ENCODE data around the gene ZNF768.
"Not testable (repeated sequence)": the region's sequence is repeated elsewhere in the genome, so short reads cannot be mapped to it uniquely, and the experiment has no call there.

The ZNF768 gene

DNA sequence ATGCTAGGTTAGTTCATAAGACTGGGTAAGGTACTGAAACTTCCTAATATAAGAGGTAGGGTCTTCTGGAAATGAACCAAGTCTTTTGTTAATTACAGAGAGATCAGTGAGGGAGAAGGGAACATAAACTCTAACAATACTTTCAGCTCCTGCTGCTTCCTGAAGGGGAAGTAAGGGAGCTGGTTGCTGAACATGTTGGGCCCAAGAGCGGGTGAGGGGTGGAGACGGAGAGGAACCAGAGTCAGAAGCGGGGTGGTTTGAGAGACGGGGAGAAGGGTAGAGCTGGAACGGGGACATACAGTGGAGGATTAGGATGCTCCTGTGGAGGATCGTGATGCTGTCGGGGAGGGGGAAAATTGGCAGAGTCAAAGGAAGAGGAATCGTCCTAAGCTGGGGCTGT, 19.7 kb upstream of the ZNF768 start:
- H3K4me3 ChIP-seq (ENCODE audit: low read length), result no peak overlapping the region
- TF ChIP-seq, protein P1, sequence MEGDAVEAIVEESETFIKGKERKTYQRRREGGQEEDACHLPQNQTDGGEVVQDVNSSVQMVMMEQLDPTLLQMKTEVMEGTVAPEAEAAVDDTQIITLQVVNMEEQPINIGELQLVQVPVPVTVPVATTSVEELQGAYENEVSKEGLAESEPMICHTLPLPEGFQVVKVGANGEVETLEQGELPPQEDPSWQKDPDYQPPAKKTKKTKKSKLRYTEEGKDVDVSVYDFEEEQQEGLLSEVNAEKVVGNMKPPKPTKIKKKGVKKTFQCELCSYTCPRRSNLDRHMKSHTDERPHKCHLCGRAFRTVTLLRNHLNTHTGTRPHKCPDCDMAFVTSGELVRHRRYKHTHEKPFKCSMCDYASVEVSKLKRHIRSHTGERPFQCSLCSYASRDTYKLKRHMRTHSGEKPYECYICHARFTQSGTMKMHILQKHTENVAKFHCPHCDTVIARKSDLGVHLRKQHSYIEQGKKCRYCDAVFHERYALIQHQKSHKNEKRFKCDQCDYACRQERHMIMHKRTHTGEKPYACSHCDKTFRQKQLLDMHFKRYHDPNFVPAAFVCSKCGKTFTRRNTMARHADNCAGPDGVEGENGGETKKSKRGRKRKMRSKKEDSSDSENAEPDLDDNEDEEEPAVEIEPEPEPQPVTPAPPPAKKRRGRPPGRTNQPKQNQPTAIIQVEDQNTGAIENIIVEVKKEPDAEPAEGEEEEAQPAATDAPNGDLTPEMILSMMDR (conservative IDR thresholded peaks at IDR 0.05; ENCODE audit: low read depth, low read length), result no peak
- no peak for DNase-seq (ENCODE audit: low read depth)

DNA sequence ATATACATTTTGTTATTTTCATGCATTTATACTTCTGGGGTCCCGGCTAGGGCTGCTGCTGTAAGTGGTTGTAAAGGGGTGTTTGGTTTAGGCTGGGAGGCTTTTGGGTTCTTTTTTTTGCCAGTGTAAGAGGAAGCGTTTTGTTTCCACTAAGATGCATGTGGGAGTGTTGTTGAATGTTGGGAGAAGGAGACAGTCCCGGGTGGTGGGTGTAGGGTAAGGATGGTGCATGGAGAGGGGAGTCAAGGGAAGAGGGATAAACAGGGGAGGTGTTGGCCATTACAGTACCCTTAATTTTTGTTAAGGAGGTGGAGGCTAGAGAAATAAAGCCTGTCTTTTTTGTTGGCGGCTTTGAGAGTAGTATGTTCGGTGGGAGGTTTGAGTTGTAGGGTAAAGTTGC, 16.7 kb upstream of the ZNF768 start:
- no peak for DNase-seq (ENCODE audit: low read depth)
- H3K4me3 ChIP-seq (ENCODE audit: low read length), result no peak overlapping the region
- TF ChIP-seq, protein P1 (conservative IDR thresholded peaks at IDR 0.05; ENCODE audit: low read depth, low read length), result no peak

DNA sequence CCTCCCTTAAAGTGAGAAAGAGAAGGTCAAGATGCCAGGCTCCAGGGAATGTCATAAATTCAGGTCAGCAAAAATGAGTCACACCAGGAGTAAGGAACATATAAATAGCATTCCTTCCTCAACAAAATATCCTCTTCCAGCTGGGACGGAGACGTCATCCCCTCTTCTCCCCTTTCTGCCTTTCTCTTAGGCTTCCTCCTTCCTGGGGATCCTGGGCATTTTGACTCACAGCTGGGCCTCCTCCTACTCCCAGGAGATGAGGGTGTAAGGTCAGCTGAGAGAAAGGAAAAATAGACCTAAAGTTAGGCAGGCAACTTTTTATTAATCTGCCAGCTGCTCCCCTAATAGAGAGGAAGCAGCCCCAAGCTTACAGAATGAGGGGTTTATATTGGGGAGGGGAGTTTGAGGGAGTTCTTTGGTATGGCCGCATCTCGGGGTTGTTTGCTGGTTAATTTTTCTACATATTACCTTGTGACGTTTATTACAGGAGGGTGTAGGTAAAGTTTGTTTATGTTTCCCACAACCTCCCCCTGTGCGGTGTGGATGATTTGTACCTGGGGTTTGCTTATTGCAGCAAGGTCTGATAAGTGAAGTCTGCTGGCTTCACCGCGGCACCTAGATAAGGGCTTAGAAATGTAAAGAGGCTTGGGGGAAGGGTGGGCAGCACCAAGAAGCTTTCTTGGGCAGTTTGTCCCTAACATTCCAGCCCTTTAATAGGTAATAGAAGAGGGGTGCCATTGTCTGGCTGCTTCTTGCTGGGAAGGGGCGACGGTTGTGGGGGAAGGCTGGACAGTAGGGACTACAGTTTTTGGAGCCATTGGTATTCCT, 15.3 kb upstream of the ZNF768 start:
- TF ChIP-seq, protein P1 (conservative IDR thresholded peaks at IDR 0.05; ENCODE audit: low read depth, low read length), result no peak
- no peak overlapping the region for H3K4me3 ChIP-seq (ENCODE audit: low read length)
- no peak for DNase-seq (ENCODE audit: low read depth)

DNA sequence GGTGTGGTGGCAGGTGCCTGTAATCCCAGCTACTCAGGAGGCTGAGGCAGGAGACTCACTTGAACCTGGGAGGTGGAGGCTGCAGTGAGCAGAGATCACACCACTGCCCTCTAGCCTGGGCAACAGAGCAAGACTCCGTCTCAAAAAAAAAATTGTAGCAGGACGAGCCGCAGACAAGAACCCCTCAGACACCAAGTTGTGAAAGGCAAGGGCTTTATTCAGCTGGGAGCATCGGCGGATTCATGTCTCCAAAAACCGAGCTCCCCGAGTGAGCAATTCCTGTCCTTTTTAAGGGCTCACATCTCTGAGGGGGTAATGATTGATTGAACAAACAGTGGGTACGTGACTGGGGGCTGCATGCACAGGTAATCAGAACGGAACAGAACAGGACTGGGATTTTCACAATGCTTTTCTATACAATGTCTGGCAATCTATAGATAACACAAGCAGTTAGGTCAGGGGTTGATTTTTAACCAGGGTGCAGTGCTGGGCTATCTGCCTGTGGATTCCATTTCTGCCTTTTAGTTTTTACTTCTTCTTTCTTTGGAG, 14.6 kb upstream of the ZNF768 start:
- not testable (repeated sequence) for H3K4me3 ChIP-seq (ENCODE audit: low read length); DNase-seq (ENCODE audit: low read depth)

DNA sequence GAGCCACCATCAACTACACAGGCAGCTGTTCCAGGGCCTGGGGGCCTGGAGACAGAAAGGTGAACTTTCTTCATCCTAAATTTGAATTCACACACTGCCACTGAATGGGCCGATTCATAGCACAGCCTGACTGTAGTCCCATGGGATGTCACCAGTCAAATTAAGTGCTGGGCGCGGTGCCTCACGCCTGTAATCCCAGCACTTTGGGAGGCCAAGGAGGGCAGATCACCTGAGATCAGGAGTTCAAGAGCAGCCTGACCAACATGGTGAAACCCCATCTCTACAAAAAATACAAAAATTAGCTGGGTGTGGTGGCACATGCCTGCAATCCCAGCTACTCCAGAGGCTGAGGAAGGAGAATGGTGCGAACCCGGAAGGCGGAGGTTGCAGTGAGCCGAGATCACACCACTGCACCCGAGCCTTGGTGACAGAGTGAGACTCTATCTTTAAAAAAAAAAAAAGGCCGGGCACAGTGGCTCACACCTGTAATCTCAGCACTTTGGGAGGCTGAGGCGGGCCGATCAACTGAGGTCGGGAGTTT, 13.7 kb upstream of the ZNF768 start:
- DNase-seq (ENCODE audit: low read depth); H3K4me3 ChIP-seq (ENCODE audit: low read length): not testable (repeated sequence)

DNA sequence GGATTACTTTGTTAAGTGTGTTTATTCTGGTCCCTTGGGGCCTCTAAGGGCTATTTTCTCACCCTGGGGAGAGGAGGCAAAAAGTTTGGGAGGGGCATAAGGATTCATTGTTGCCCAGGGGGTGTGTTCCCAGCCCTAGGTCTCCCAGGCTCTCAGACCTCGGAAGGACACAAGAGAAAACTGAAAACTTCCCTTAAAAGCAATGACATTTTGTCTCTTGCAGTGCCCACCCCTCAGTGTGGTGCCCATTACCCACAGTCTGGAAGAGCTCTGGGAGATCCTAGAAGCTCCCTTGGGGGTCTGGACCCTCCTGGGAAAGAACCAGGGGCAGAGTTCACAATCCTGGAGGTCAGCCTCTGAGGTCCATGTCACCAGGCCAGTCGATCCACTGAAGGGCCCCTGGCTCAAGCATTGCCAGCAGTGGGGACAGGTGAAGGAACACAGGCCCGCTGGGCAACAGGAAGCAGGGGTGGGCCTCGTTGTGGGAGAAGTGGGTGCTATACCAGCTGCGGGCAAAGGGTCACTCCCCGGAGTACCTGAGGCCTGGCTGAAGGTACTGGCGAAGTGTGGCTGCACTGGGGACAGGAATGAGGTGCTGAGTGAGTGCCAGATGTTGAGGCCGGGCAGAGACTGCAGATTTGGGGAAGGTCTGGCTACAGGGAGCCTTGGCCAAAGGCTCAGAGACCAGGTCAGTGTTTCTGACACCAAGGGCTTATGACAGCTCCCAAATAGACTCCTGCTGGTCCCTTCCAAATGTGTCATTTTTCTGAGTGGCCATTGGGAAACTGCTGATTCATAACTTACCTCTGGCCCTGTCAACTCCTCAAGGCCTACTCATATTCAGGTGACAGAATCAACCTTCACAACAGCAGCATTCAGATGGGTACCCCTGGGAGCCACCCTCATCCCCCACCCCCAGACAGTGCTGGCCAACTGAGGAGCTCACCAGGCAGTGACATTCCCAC, 12.9 kb upstream of the ZNF768 start:
- no peak overlapping the region for H3K4me3 ChIP-seq (ENCODE audit: low read length)
- no peak for DNase-seq (ENCODE audit: low read depth)
- TF ChIP-seq, protein P1 (conservative IDR thresholded peaks at IDR 0.05; ENCODE audit: low read depth, low read length), result no peak

DNA sequence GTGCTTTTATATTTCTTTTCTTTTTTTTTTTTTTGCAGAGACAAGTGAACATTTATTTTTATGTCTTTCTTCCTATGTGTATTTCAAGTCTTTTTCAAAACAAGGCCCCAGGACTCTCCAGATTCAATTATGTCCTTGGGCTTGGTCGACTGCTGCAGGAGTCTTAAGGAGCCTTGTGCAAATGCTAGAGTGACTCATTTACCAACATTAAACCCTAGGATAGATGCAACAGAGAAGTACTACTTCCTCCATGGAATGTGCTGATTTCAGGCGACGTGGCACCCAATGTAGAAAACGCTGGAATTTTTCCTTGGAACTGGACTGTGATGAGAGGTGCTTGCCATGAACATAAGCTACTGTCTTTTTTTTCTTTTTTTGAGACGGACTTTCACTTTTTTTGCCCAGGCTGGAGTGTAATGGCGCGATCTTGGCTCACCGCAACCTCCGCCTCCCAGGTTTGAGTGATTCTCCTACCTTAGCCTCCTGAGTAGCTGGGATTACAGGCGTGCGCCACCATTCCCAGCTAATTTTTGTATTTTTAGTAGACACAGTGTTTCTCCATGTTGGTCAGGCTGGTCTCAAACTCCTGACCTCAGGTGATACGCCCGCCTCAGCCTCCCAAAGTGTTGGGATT, 10.1 kb upstream of the ZNF768 start:
- H3K4me3 ChIP-seq (ENCODE audit: low read length); DNase-seq (ENCODE audit: low read depth): not testable (repeated sequence)

DNA sequence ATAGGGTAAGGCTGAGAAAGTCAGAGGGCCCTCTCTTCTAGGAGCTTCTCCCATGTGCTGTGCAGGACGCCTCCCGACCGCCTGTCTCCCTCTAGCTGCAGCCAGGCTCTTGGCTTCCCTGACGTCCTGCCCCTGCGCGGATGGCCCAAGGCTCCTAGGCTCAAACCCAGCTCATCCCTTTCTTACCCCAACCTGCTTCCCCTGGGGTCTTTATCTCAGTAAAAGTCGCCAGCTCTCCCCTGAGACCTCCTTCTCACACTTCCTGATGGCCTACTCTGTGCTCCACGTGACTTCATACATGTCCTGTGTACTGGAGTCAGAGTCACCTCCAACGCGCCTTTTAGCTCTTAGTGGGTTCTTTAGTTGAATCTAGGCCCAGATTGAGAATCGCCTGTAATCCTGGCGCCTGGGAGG, 9.4 kb upstream of the ZNF768 start:
- H3K4me3 ChIP-seq (ENCODE audit: low read length), result peak overlapping the region; percentile 59
- DNase-seq (ENCODE audit: low read depth), result no peak
- TF ChIP-seq, protein P1 (conservative IDR thresholded peaks at IDR 0.05; ENCODE audit: low read depth, low read length), result peak; percentile 73

All from retinal pigment epithelial cell (primary cell).